ENCODE results near the gene CD226.

CD226 gene

GRCh38 chr18:69804776-69805501 is 142.7 kb downstream of the CD226 start:
- DNase-seq: no peak
